ENCODE data around the gene NTSR1. TPM values are rescaled to one million over a fixed set of nuclear protein-coding genes. Genes with fewer than 3 reads are reported as not detected.

Gene NTSR1
- polyA plus RNA-seq, 1 donor from 2014 or later = 0.05 TPM

DNA sequence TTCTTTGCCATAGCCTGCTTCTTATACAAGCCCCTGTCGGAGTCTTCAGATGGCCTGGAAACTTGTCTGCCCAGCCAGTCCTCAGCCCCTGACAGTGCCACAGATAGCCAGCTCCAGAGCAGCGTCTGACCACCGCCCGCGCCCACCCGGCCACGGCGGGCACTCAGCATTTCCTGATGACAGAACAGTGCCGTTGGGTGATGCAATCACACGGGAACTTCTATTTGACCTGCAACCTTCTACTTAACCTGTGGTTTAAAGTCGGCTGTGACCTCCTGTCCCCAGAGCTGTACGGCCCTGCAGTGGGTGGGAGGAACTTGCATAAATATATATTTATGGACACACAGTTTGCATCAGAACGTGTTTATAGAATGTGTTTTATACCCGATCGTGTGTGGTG is 36.9 kb upstream of the NTSR1 start:
- Histone ChIP-seq H3K4me2 (ENCODE audit: low read length) (no peak overlapping the region), H3K9me2 (ENCODE audit: insufficient read depth, low read length) (no peaks in the 10 kb centered on the region), H3K9me3 (ENCODE audit: low read length) (no peaks in the 10 kb centered on the region), H3K9ac (ENCODE audit: low read length) (no peak overlapping the region), H3K36me3 (ENCODE audit: insufficient read depth, low read length) (no peaks in the 10 kb centered on the region), H3K4me3 (ENCODE audit: low read length) (no peak overlapping the region), H4K20me1 (ENCODE audit: insufficient read depth) (no peaks in the 10 kb centered on the region), H3F3A (ENCODE audit: insufficient read depth, low read length, poor library complexity, severe bottlenecking) (no peaks in the 10 kb centered on the region), H2AFZ (ENCODE audit: low read depth, low read length) (no peak overlapping the region), H3K79me2 (replicated peaks; ENCODE audit: insufficient read depth, low read length) (no peaks in the 10 kb centered on the region), H3K27ac (ENCODE audit: low read length) (no peak overlapping the region), H3K27me3 (ENCODE audit: insufficient read depth, low read depth, low read length) (no peaks in the 10 kb centered on the region)
- TF ChIP-seq EZH2 (IDR thresholded peaks at IDR 0.05; ENCODE audit: borderline replicate concordance, insufficient read depth, low read length, poor library complexity, severe bottlenecking) (no peak), TAF1 (IDR thresholded peaks at IDR 0.05; ENCODE audit: low read depth) (no peak), POLR2AphosphoS5 (IDR thresholded peaks at IDR 0.05) (no peak), SMC3 (conservative IDR thresholded peaks at IDR 0.05; ENCODE audit: poor library complexity) (no peak), MXI1 (conservative IDR thresholded peaks at IDR 0.05; ENCODE audit: poor library complexity, severe bottlenecking) (no peak)

DNA sequence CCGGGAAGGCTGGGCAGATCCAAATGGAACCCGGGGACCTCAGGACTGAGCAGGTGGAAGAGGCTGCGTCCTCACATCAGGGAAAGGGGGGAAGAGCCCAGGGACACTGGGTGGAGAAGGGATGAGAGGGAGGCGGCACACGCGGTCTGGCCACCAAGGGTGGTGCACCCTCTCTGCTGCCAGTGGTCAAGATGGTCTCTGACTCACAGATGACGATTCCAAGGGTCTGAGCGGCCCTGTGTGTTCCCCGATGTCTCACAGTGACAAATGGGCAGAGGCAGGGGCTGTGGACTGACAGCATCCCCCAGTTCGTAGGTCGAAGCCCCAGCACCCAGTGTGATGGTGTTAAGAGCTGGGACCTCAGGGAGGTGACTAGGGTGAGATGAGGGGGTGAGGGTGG is 34.3 kb upstream of the NTSR1 start:
- no peak overlapping the region for H3K27ac ChIP-seq (ENCODE audit: low read length)
- H3F3A ChIP-seq (ENCODE audit: insufficient read depth, low read length, poor library complexity, severe bottlenecking) = no peaks in the 10 kb centered on the region
- TF ChIP-seq MXI1 (conservative IDR thresholded peaks at IDR 0.05; ENCODE audit: poor library complexity, severe bottlenecking) (no peak), POLR2AphosphoS5 (IDR thresholded peaks at IDR 0.05) (no peak), SMC3 (conservative IDR thresholded peaks at IDR 0.05; ENCODE audit: poor library complexity) (no peak), RAD21 (conservative IDR thresholded peaks at IDR 0.05) (no peak), TAF1 (IDR thresholded peaks at IDR 0.05; ENCODE audit: low read depth) (no peak), EP300 (conservative IDR thresholded peaks at IDR 0.05; ENCODE audit: poor library complexity, severe bottlenecking) (no peak), EZH2 (IDR thresholded peaks at IDR 0.05; ENCODE audit: borderline replicate concordance, insufficient read depth, low read length, poor library complexity, severe bottlenecking) (no peak)
- TF ChIP-seq, protein P1, sequence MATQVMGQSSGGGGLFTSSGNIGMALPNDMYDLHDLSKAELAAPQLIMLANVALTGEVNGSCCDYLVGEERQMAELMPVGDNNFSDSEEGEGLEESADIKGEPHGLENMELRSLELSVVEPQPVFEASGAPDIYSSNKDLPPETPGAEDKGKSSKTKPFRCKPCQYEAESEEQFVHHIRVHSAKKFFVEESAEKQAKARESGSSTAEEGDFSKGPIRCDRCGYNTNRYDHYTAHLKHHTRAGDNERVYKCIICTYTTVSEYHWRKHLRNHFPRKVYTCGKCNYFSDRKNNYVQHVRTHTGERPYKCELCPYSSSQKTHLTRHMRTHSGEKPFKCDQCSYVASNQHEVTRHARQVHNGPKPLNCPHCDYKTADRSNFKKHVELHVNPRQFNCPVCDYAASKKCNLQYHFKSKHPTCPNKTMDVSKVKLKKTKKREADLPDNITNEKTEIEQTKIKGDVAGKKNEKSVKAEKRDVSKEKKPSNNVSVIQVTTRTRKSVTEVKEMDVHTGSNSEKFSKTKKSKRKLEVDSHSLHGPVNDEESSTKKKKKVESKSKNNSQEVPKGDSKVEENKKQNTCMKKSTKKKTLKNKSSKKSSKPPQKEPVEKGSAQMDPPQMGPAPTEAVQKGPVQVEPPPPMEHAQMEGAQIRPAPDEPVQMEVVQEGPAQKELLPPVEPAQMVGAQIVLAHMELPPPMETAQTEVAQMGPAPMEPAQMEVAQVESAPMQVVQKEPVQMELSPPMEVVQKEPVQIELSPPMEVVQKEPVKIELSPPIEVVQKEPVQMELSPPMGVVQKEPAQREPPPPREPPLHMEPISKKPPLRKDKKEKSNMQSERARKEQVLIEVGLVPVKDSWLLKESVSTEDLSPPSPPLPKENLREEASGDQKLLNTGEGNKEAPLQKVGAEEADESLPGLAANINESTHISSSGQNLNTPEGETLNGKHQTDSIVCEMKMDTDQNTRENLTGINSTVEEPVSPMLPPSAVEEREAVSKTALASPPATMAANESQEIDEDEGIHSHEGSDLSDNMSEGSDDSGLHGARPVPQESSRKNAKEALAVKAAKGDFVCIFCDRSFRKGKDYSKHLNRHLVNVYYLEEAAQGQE (IDR thresholded peaks at IDR 0.05; ENCODE audit: borderline replicate concordance) = no peak
- TF ChIP-seq, protein P2, sequence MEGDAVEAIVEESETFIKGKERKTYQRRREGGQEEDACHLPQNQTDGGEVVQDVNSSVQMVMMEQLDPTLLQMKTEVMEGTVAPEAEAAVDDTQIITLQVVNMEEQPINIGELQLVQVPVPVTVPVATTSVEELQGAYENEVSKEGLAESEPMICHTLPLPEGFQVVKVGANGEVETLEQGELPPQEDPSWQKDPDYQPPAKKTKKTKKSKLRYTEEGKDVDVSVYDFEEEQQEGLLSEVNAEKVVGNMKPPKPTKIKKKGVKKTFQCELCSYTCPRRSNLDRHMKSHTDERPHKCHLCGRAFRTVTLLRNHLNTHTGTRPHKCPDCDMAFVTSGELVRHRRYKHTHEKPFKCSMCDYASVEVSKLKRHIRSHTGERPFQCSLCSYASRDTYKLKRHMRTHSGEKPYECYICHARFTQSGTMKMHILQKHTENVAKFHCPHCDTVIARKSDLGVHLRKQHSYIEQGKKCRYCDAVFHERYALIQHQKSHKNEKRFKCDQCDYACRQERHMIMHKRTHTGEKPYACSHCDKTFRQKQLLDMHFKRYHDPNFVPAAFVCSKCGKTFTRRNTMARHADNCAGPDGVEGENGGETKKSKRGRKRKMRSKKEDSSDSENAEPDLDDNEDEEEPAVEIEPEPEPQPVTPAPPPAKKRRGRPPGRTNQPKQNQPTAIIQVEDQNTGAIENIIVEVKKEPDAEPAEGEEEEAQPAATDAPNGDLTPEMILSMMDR (IDR thresholded peaks at IDR 0.05; ENCODE audit: poor library complexity, severe bottlenecking) = no peak
- H3K9me3 ChIP-seq (ENCODE audit: low read length) = no peaks in the 10 kb centered on the region
- no peaks in the 10 kb centered on the region for H3K9me2 ChIP-seq (ENCODE audit: insufficient read depth, low read length)
- H3K4me3 ChIP-seq (ENCODE audit: low read length) = no peak overlapping the region
- no peaks in the 10 kb centered on the region for H3K36me3 ChIP-seq (ENCODE audit: insufficient read depth, low read length)
- no peaks in the 10 kb centered on the region for H3K79me2 ChIP-seq (replicated peaks; ENCODE audit: insufficient read depth, low read length)
- H3K27me3 ChIP-seq (ENCODE audit: insufficient read depth, low read depth, low read length) = no peaks in the 10 kb centered on the region
- no peak overlapping the region for H3K4me2 ChIP-seq (ENCODE audit: low read length)
- no peaks in the 10 kb centered on the region for H4K20me1 ChIP-seq (ENCODE audit: insufficient read depth)
- H3K9ac ChIP-seq (ENCODE audit: low read length) = no peak overlapping the region
- H2AFZ ChIP-seq (ENCODE audit: low read depth, low read length) = no peak overlapping the region

All from neural cell (in vitro differentiated cells).